ENCODE results near the gene UPF1.

GRCh38 chr19:18794692-18795091, 37.1 kb upstream of the UPF1 start:
- TF ChIP-seq, protein P1, sequence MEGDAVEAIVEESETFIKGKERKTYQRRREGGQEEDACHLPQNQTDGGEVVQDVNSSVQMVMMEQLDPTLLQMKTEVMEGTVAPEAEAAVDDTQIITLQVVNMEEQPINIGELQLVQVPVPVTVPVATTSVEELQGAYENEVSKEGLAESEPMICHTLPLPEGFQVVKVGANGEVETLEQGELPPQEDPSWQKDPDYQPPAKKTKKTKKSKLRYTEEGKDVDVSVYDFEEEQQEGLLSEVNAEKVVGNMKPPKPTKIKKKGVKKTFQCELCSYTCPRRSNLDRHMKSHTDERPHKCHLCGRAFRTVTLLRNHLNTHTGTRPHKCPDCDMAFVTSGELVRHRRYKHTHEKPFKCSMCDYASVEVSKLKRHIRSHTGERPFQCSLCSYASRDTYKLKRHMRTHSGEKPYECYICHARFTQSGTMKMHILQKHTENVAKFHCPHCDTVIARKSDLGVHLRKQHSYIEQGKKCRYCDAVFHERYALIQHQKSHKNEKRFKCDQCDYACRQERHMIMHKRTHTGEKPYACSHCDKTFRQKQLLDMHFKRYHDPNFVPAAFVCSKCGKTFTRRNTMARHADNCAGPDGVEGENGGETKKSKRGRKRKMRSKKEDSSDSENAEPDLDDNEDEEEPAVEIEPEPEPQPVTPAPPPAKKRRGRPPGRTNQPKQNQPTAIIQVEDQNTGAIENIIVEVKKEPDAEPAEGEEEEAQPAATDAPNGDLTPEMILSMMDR (IDR thresholded peaks at IDR 0.05; ENCODE audit: insufficient read depth, low read length, poor library complexity, severe bottlenecking), result no peak
- no peak for TF ChIP-seq EZH2phosphoT487 (conservative IDR thresholded peaks at IDR 0.05; ENCODE audit: low read length)
